Measurements from ENCODE around the gene NSMCE1.

The NSMCE1 gene

DNA sequence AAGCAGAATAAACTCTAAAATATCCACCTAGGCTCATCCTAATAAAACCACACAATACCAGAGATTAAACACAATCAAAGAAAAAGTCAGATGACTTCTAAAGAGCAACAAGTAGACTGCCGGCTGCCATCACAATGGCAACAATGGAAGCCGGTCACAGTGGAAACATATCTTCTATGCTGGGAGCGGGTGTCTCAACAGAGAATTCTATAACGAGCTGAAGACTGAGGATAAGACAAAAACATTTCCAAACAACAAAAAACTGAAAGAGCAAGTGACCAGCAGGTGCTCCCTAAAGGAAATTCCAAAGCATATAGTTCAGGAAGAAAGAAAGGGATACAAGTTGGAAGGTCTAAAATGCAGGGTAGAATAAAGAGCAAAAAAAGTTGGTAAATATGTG, 8.9 kb downstream of the NSMCE1 start:
- TF ChIP-seq, protein P1, sequence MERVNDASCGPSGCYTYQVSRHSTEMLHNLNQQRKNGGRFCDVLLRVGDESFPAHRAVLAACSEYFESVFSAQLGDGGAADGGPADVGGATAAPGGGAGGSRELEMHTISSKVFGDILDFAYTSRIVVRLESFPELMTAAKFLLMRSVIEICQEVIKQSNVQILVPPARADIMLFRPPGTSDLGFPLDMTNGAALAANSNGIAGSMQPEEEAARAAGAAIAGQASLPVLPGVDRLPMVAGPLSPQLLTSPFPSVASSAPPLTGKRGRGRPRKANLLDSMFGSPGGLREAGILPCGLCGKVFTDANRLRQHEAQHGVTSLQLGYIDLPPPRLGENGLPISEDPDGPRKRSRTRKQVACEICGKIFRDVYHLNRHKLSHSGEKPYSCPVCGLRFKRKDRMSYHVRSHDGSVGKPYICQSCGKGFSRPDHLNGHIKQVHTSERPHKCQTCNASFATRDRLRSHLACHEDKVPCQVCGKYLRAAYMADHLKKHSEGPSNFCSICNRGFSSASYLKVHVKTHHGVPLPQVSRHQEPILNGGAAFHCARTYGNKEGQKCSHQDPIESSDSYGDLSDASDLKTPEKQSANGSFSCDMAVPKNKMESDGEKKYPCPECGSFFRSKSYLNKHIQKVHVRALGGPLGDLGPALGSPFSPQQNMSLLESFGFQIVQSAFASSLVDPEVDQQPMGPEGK (CRISPR knock-in tag; IDR thresholded peaks at IDR 0.05; ENCODE audit: borderline replicate concordance) = no peak
- TF ChIP-seq BACH2 (CRISPR knock-in tag; IDR thresholded peaks at IDR 0.05; ENCODE audit: borderline replicate concordance) (no peak), CSDC2 (CRISPR knock-in tag; IDR thresholded peaks at IDR 0.05) (no peak), PPARA (CRISPR knock-in tag; IDR thresholded peaks at IDR 0.05; ENCODE audit: borderline replicate concordance) (no peak), ISL1 (CRISPR knock-in tag; IDR thresholded peaks at IDR 0.05) (no peak), ZNF70 (CRISPR knock-in tag; IDR thresholded peaks at IDR 0.05) (no peak), TOX (CRISPR knock-in tag; IDR thresholded peaks at IDR 0.05; ENCODE audit: borderline replicate concordance) (no peak), ARNTL (CRISPR knock-in tag; IDR thresholded peaks at IDR 0.05; ENCODE audit: borderline replicate concordance, low read depth) (no peak), ZNF8 (CRISPR knock-in tag; IDR thresholded peaks at IDR 0.05) (no peak), TCF4 (CRISPR knock-in tag; IDR thresholded peaks at IDR 0.05; ENCODE audit: borderline replicate concordance) (no peak), ZC3H10 (CRISPR knock-in tag; IDR thresholded peaks at IDR 0.05) (no peak), GLIS3 (CRISPR knock-in tag; IDR thresholded peaks at IDR 0.05) (no peak)
- TF ChIP-seq, protein P2, sequence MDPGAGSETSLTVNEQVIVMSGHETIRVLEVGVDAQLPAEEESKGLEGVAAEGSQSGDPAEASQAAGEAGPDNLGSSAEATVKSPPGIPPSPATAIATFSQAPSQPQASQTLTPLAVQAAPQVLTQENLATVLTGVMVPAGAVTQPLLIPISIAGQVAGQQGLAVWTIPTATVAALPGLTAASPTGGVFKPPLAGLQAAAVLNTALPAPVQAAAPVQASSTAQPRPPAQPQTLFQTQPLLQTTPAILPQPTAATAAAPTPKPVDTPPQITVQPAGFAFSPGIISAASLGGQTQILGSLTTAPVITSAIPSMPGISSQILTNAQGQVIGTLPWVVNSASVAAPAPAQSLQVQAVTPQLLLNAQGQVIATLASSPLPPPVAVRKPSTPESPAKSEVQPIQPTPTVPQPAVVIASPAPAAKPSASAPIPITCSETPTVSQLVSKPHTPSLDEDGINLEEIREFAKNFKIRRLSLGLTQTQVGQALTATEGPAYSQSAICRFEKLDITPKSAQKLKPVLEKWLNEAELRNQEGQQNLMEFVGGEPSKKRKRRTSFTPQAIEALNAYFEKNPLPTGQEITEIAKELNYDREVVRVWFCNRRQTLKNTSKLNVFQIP (CRISPR knock-in tag; IDR thresholded peaks at IDR 0.05; ENCODE audit: borderline replicate concordance, low read depth) = no peak
- no peak for ATAC-seq

DNA sequence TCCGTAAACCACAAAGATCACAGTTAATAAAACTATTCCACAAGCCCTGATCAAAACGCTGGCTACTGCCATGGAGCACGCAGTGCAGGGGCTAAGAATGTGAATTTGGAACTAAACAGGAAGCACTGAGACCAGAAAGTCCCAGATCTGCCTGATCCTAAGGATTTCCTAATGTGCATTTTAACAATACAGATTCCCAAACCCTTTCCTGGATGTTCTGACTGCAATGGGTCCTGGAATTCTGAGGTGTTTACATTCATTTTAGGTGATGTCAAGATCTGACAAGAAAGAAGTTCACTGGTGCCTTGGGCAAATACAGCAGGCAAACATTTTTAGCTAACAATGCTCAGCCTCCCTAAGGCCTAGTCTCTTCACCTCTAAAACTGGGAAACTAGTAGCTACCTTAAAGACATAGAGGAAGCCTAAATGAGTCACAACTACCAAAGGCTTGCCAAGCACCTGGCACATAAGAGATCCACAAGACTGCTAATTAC, 10.3 kb downstream of the NSMCE1 start:
- ATAC-seq = no peak
- TF ChIP-seq BACH2 (CRISPR knock-in tag; IDR thresholded peaks at IDR 0.05; ENCODE audit: borderline replicate concordance) (no peak), SNAI2 (CRISPR knock-in tag; IDR thresholded peaks at IDR 0.05) (no peak), ISL1 (CRISPR knock-in tag; IDR thresholded peaks at IDR 0.05) (no peak), GLIS3 (CRISPR knock-in tag; IDR thresholded peaks at IDR 0.05) (no peak), TOX (CRISPR knock-in tag; IDR thresholded peaks at IDR 0.05; ENCODE audit: borderline replicate concordance) (no peak), OSR1 (CRISPR knock-in tag; IDR thresholded peaks at IDR 0.05) (no peak), ZNF8 (CRISPR knock-in tag; IDR thresholded peaks at IDR 0.05) (no peak), ESRRG (CRISPR knock-in tag; IDR thresholded peaks at IDR 0.05) (no peak), PPARA (CRISPR knock-in tag; IDR thresholded peaks at IDR 0.05; ENCODE audit: borderline replicate concordance) (no peak), ZFP30 (CRISPR knock-in tag; IDR thresholded peaks at IDR 0.05) (no peak), ARNTL (CRISPR knock-in tag; IDR thresholded peaks at IDR 0.05; ENCODE audit: borderline replicate concordance, low read depth) (no peak), RARB (CRISPR knock-in tag; IDR thresholded peaks at IDR 0.05) (no peak)
- TF ChIP-seq, protein P3, sequence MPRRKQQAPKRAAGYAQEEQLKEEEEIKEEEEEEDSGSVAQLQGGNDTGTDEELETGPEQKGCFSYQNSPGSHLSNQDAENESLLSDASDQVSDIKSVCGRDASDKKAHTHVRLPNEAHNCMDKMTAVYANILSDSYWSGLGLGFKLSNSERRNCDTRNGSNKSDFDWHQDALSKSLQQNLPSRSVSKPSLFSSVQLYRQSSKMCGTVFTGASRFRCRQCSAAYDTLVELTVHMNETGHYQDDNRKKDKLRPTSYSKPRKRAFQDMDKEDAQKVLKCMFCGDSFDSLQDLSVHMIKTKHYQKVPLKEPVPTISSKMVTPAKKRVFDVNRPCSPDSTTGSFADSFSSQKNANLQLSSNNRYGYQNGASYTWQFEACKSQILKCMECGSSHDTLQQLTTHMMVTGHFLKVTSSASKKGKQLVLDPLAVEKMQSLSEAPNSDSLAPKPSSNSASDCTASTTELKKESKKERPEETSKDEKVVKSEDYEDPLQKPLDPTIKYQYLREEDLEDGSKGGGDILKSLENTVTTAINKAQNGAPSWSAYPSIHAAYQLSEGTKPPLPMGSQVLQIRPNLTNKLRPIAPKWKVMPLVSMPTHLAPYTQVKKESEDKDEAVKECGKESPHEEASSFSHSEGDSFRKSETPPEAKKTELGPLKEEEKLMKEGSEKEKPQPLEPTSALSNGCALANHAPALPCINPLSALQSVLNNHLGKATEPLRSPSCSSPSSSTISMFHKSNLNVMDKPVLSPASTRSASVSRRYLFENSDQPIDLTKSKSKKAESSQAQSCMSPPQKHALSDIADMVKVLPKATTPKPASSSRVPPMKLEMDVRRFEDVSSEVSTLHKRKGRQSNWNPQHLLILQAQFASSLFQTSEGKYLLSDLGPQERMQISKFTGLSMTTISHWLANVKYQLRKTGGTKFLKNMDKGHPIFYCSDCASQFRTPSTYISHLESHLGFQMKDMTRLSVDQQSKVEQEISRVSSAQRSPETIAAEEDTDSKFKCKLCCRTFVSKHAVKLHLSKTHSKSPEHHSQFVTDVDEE (CRISPR knock-in tag; IDR thresholded peaks at IDR 0.05) = no peak
- TF ChIP-seq, protein P1 (CRISPR knock-in tag; IDR thresholded peaks at IDR 0.05; ENCODE audit: borderline replicate concordance) = no peak
- TF ChIP-seq, protein P4, sequence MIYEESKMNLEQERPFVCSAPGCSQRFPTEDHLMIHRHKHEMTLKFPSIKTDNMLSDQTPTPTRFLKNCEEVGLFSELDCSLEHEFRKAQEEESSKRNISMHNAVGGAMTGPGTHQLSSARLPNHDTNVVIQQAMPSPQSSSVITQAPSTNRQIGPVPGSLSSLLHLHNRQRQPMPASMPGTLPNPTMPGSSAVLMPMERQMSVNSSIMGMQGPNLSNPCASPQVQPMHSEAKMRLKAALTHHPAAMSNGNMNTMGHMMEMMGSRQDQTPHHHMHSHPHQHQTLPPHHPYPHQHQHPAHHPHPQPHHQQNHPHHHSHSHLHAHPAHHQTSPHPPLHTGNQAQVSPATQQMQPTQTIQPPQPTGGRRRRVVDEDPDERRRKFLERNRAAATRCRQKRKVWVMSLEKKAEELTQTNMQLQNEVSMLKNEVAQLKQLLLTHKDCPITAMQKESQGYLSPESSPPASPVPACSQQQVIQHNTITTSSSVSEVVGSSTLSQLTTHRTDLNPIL (CRISPR knock-in tag; IDR thresholded peaks at IDR 0.05; ENCODE audit: low read depth) = no peak

DNA sequence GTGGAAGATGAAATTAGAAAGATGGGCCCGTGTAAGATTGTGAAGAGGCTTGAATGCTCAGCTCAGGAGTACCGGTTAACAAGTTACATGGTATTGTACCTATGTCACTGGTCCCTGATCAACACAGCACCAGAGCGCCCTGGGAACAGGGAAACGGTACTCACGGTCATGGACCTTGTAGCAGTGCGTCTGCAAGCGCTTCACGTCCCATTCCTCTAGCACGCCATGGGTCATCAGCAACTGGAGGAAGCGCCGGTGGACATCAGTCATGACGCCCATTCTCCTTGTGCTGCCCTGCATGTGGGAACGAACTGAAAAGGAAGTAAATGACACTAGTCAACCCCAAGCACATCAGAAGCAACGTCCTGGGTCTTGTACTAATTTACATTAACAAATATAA, 11.3 kb downstream of the NSMCE1 start:
- ATAC-seq = no peak
- no peak for TF ChIP-seq ZNF70 (CRISPR knock-in tag; IDR thresholded peaks at IDR 0.05)
- no peak for TF ChIP-seq ZNF565 (CRISPR knock-in tag; conservative IDR thresholded peaks at IDR 0.05; ENCODE audit: low read depth)
- TF ChIP-seq ARNTL (CRISPR knock-in tag; IDR thresholded peaks at IDR 0.05; ENCODE audit: borderline replicate concordance, low read depth) = no peak
- no peak for TF ChIP-seq ZNF8 (CRISPR knock-in tag; IDR thresholded peaks at IDR 0.05)
- no peak for TF ChIP-seq ISL1 (CRISPR knock-in tag; IDR thresholded peaks at IDR 0.05)
- TF ChIP-seq GLIS3 (CRISPR knock-in tag; IDR thresholded peaks at IDR 0.05) = no peak
- TF ChIP-seq PPARA (CRISPR knock-in tag; IDR thresholded peaks at IDR 0.05; ENCODE audit: borderline replicate concordance) = no peak
- TF ChIP-seq, protein P5, sequence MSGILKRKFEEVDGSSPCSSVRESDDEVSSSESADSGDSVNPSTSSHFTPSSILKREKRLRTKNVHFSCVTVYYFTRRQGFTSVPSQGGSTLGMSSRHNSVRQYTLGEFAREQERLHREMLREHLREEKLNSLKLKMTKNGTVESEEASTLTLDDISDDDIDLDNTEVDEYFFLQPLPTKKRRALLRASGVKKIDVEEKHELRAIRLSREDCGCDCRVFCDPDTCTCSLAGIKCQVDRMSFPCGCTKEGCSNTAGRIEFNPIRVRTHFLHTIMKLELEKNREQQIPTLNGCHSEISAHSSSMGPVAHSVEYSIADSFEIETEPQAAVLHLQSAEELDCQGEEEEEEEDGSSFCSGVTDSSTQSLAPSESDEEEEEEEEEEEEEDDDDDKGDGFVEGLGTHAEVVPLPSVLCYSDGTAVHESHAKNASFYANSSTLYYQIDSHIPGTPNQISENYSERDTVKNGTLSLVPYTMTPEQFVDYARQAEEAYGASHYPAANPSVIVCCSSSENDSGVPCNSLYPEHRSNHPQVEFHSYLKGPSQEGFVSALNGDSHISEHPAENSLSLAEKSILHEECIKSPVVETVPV (CRISPR knock-in tag; IDR thresholded peaks at IDR 0.05) = no peak
- TF ChIP-seq CSDC2 (CRISPR knock-in tag; IDR thresholded peaks at IDR 0.05) = no peak
- TF ChIP-seq OSR1 (CRISPR knock-in tag; IDR thresholded peaks at IDR 0.05) = no peak
- TF ChIP-seq, protein P3 (CRISPR knock-in tag; IDR thresholded peaks at IDR 0.05) = no peak
- TF ChIP-seq ESRRG (CRISPR knock-in tag; IDR thresholded peaks at IDR 0.05) = no peak
- TF ChIP-seq SNAI2 (CRISPR knock-in tag; IDR thresholded peaks at IDR 0.05) = no peak

Data from SK-N-SH treated with all-trans-retinoic acid at 6 μM for 48 hours (cell line).